Measurements from ENCODE around the gene ASIC1. TPM values are rescaled to one million over a fixed set of nuclear protein-coding genes. Genes with fewer than 3 reads are reported as not detected.
A peak's percentile ranks its signal among the peaks of the same experiment; 100 is the strongest.

ASIC1 gene
- total and polyA plus RNA-seq, 2 donors from 2014 or later, result 0.99 to 1.6 TPM

GRCh38 chr12:50053583-50053982 is 3.8 kb upstream of the ASIC1 start:
- H3K27me3 ChIP-seq (ENCODE audit: control insufficient read depth, insufficient read depth, low read length), result no peaks in the 10 kb centered on the region
- peaks cover 0 to 6% (median 6%) of the 10 kb centered on the region in 3 donors for H3K4me1 ChIP-seq (ENCODE audit: control insufficient read depth in 2 of 3, insufficient read depth in 2 of 3, low read depth in 1 of 3, low read length in 3 of 3)
- no peaks in the 10 kb centered on the region for H3K9me3 ChIP-seq (ENCODE audit: control insufficient read depth in 2 of 3, insufficient read depth in 1 of 3, low read length in 3 of 3)
- no peak overlapping the region for H3K27ac ChIP-seq (ENCODE audit: low read depth in 2 of 2, low read length in 2 of 2)
- H3K36me3 ChIP-seq (ENCODE audit: control insufficient read depth in 2 of 3, insufficient read depth in 3 of 3, low read length in 3 of 3), result no peaks in the 10 kb centered on the region
- intact Hi-C loops (cut with DNase I), result loop anchor here (5.0 kb wide), 1 partner anchor 86 kb away; no protein-coding TSS in a partner anchor
- no peak for TF ChIP-seq CTCF (IDR thresholded peaks at IDR 0.05; ENCODE audit: borderline replicate concordance, extremely low read depth, insufficient read depth)
- no peak overlapping the region for H3K9ac ChIP-seq (ENCODE audit: low read length in 3 of 3)
- FAIRE-seq (no peak), DNase-seq (no peak)
- H3K4me3 ChIP-seq (ENCODE audit: low read length in 3 of 3), result no peak overlapping the region

GRCh38 chr12:50055831-50056638 is 1.4 kb upstream of the ASIC1 start:
- FAIRE-seq (no peak), DNase-seq (peak in 4 of 5 donors; percentile 61 to 67 (median 64))
- Histone ChIP-seq H3K4me1 (ENCODE audit: control insufficient read depth in 2 of 3, insufficient read depth in 2 of 3, low read depth in 1 of 3, low read length in 3 of 3) (peaks cover 0 to 6% (median 4%) of the 10 kb centered on the region in 3 donors), H3K4me3 (ENCODE audit: low read length in 3 of 3) (no peak overlapping the region), H3K9ac (ENCODE audit: low read length in 3 of 3) (no peak overlapping the region), H3K27me3 (ENCODE audit: control insufficient read depth, insufficient read depth, low read length) (no peaks in the 10 kb centered on the region), H3K27ac (ENCODE audit: low read depth in 2 of 2, low read length in 2 of 2) (no peak overlapping the region), H3K9me3 (ENCODE audit: control insufficient read depth in 2 of 3, insufficient read depth in 1 of 3, low read length in 3 of 3) (no peaks in the 10 kb centered on the region), H3K36me3 (ENCODE audit: control insufficient read depth in 2 of 3, insufficient read depth in 3 of 3, low read length in 3 of 3) (no peaks in the 10 kb centered on the region)
- peak; percentile 83 for TF ChIP-seq CTCF (IDR thresholded peaks at IDR 0.05; ENCODE audit: borderline replicate concordance, extremely low read depth, insufficient read depth)
- intact Hi-C loops (cut with DNase I), result no loop called here

- Histone ChIP-seq H3K9me3 (ENCODE audit: control insufficient read depth in 2 of 3, insufficient read depth in 1 of 3, low read length in 3 of 3) (no peaks in the 10 kb centered on the region), H3K27ac (ENCODE audit: low read depth in 2 of 2, low read length in 2 of 2) (no peak overlapping the region), H3K27me3 (ENCODE audit: control insufficient read depth, insufficient read depth, low read length) (no peaks in the 10 kb centered on the region), H3K4me3 (ENCODE audit: low read length in 3 of 3) (peak overlapping the region in 1 of 3 donors; percentile 71), H3K4me1 (ENCODE audit: control insufficient read depth in 2 of 3, insufficient read depth in 2 of 3, low read depth in 1 of 3, low read length in 3 of 3) (peaks cover 0 to 6% (median 4%) of the 10 kb centered on the region in 3 donors), H3K36me3 (ENCODE audit: control insufficient read depth in 2 of 3, insufficient read depth in 3 of 3, low read length in 3 of 3) (no peaks in the 10 kb centered on the region), H3K9ac (ENCODE audit: low read length in 3 of 3) (peak overlapping the region in 1 of 3 donors; percentile 44)
- no peak for TF ChIP-seq CTCF (IDR thresholded peaks at IDR 0.05; ENCODE audit: borderline replicate concordance, extremely low read depth, insufficient read depth)
- intact Hi-C loops (cut with DNase I), result no loop called here
- DNase-seq, result no peak
- no peak for FAIRE-seq
Measured at GRCh38 chr12:50056639-50056976, 788 bp upstream of the ASIC1 start.
